GM18861 (cell line): ENCODE data around the gene SRRM4.
"Not testable (repeated sequence)": the region's sequence is repeated elsewhere in the genome, so short reads cannot be mapped to it uniquely, and the experiment has no call there.

Source experiments
- ATAC-seq: cut with Tn5 transposase; IDR thresholded peaks from one replicate; pipeline ENCODE4 v1.9.1; 2021; ENCODE audit not compliant: unreplicated experiment

The SRRM4 gene

DNA sequence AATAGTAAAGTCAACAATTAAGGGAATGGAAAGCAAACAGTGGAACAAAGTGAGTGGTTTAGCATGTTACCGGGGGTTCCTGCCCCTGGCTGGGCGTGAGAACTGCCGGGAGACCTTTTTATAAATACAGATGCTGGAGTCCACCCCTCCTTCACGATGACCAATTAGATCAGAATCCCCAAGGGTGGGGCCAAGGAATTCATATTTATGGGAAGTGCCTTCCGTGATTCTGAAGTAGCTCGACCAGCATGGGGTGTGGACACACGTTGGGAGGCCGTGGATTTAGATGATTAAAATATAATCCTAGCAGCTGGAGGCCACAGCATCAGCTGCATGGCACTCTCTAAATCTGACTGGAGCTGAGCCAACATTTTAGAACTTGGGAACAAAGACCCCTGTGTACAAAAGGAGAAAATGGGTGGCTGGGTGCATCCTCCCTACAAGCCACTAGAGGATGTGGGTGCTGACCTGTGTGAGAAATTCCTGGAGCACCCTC, 87.9 kb downstream of the SRRM4 start:
- ATAC-seq, result no peak

GRCh38 chr12:119071176-119071575, 89.8 kb downstream of the SRRM4 start:
- no peak for ATAC-seq

GRCh38 chr12:119071638-119072231, 90.4 kb downstream of the SRRM4 start:
- ATAC-seq, result no peak

GRCh38 chr12:119072440-119072839, 91.1 kb downstream of the SRRM4 start:
- no peak for ATAC-seq

GRCh38 chr12:119075222-119075787, 94.0 kb downstream of the SRRM4 start:
- ATAC-seq, result no peak

- ATAC-seq, result no peak
These were observed 94.6 kb downstream of the SRRM4 start for GRCh38 chr12:119075918-119076317.

GRCh38 chr12:119079530-119079929, 98.2 kb downstream of the SRRM4 start:
- no peak for ATAC-seq

GRCh38 chr12:119082016-119082415, 100.7 kb downstream of the SRRM4 start:
- no peak for ATAC-seq

DNA sequence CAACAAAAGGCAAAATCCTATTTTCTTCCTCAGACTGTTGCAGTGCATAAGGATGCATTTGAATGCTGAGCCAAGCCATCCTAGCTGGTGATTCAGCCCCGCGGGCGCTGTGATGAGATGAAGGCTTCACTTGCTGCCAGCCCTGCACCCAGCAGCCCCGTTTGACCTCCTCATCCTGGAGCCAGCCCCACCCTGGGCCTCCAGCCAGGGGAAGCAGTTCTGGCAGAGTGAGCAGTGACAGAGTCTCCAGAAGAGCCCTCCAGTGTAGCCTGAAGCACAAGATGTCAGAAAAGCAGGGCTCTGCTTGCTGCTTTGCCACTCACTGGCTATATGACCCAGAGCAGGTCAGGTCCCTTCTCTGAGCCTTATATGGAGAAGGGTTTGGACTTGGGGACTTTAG, 101.2 kb downstream of the SRRM4 start:
- no peak for ATAC-seq

DNA sequence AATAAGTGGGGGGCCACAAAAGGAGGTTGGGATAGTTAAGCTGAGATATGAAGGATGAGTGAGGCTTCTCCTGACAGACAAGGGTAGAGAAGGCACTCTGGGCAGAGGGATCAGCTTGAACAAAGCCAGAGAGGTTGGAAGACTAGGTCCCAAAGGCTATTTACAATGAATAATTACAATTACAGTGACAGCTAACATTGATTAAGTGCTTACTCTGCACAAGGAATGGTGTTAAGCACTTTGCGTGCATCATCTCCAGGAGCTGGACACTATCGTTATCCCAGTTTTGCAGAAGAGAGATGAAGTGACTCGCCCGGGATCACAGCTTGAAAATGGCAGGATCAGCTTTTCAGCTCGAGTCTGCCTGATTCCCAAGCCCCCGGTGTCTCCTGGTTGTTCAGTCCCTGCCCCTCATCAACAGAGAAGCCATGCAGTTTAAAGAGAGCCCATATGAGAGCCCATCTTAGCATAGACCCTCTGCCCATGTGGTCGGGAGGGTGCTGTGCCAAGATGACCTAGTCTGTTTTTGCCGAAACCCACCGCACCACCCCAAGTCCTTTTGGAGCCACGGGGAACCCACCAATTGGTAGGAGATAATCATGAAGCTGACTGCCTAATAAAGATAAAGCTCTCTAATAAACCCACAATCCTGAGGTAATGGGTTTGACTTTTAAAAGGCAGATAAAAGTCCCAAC, 107.5 kb downstream of the SRRM4 start:
- no peak for ATAC-seq

- ATAC-seq, result no peak
These were observed 108.2 kb downstream of the SRRM4 start for GRCh38 chr12:119089380-119090013.

GRCh38 chr12:119090276-119090675, 108.9 kb downstream of the SRRM4 start:
- ATAC-seq, result no peak

- ATAC-seq, result no peak
These were observed 109.5 kb downstream of the SRRM4 start for GRCh38 chr12:119090865-119091264.

- no peak for ATAC-seq
These were observed 115.3 kb downstream of the SRRM4 start for GRCh38 chr12:119096429-119097202.

GRCh38 chr12:119100933-119101332, 119.6 kb downstream of the SRRM4 start:
- no peak for ATAC-seq

GRCh38 chr12:119102274-119102673, 120.9 kb downstream of the SRRM4 start:
- no peak for ATAC-seq

DNA sequence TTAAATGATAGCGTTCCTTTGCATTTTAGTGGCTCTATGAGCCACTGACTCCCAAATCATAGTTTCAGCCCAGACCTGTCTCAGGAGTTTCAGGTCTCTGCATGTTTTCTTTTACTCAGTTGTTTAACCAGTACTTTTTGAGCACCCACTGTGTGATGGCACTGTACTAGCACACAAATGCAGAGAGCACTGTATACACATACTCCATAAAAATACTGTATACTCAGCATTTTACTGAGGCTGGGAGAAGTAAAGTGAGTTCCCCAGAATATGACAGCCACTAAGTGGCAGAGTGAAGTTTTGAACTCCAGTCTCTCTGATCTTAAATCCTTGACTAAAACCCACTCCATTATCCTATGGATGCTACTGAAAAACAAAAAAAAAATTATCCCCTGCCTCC, 121.4 kb downstream of the SRRM4 start:
- no peak for ATAC-seq

DNA sequence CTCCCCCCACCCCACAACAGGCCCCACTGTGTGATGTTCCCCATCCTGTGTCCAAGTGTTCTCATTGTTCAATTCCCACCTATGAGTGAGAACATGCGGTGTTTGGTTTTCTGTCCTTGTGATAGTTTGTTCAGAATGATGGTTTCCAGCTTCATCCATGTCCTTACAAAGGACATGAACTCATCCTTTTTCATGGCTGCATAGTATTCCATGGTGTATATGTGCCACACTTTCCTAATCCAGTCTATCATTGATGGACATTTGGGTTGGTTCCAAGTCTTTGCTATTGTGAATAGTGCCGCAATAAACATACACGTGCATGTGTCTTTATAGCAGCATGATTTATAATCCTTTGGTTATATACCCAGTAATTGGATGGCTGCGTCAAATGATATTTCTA, 123.6 kb downstream of the SRRM4 start:
- ATAC-seq, result not testable (repeated sequence)

DNA sequence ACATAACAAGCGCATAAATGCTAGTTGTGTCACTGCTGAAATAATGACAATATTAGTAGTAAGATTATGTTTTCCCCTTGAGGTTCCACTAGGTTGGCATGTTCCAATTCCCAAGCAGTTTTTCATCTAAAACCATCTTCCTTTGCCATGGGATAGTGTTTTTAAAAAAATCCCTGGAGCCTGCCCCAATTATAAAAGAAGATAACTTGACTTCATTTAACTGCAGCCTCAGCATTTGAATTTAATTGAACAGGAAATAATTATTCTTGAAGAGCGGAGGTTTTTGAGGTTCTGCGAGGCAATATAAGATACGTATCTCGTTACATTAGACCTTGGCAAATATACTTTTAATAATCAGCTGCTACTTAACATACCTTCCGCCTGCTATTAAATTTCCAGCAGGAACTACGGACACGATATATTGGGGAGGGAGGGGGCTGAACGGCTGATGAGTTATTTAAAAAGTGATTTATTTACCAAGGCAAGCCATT, 132.2 kb downstream of the SRRM4 start:
- no peak for ATAC-seq

DNA sequence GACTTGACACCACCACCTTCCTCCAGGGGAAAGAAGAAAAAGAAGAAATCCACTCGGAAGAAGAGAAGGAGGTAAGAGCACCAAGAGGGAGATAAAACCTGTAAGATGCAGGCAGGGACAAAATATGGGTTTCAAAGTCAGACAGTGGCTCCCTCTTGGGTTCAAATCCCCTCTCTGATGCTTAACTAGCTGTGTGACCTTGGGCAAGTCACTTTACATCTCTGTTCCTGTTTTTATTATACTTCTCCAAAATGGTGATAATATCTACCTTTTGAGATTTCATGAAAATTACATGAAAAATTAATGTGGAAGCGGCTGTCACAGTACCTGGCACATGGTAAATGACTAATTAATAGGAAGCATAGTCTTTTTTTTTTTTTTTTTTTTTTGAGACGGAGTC, 133.0 kb downstream of the SRRM4 start:
- no peak for ATAC-seq

GRCh38 chr12:119115296-119115905, 134.1 kb downstream of the SRRM4 start:
- no peak for ATAC-seq
